DND-41 (cell line): ENCODE results near the gene SPTAN1.

Experiments used
- ATAC-seq: fragments of 200-7000 bp; cut with Tn5 transposase; 3 replicates; pipeline ENCODE4 v1.9.1; 2021; ENCODE audit warnings: low read depth; ENCODE audit not compliant: insufficient read depth
- DNase-seq: peaks from one replicate; pipeline ENCODE4 v3.0.0-alpha.2; 2020
- H2AFZ ChIP-seq: 2 replicates; pipeline ENCODE4 v1.6.0; 2012; ENCODE audit warnings: low read depth, low read length
- H3K27ac ChIP-seq: 2 replicates; pipeline ENCODE4 v1.5.1; 2012; ENCODE audit warnings: low read length, inconsistent platforms
- H3K27me3 ChIP-seq: fragments of 200-600 bp; sonication (generic); 2 replicates; pipeline ENCODE4 v1.6.0; 2012; ENCODE audit warnings: low read length, mild to moderate bottlenecking, inconsistent platforms; ENCODE audit not compliant: insufficient read depth, poor library complexity
- H3K36me3 ChIP-seq: 2 replicates; pipeline ENCODE4 v1.5.1; 2012; ENCODE audit warnings: low read length, inconsistent platforms; ENCODE audit not compliant: insufficient read depth
- H3K4me1 ChIP-seq: 2 replicates; pipeline ENCODE4 v1.5.1; 2012; ENCODE audit warnings: mild to moderate bottlenecking, low read length; ENCODE audit not compliant: insufficient read depth
- H3K4me2 ChIP-seq: 2 replicates; pipeline ENCODE4 v1.6.0; 2012; ENCODE audit warnings: mild to moderate bottlenecking, moderate library complexity, low read length, inconsistent platforms; ENCODE audit not compliant: insufficient read depth
- H3K4me3 ChIP-seq, 2 experiments: fragments of 200-600 bp in 1 of 2; shearing (Covaris generic) in 1 of 2; 2 replicates each; pipeline ENCODE4 v1.5.1; 2012 to 2016; ENCODE audit warnings: inconsistent platforms in 2 of 2, low read length in 2 of 2, mild to moderate bottlenecking in 2 of 2, low read depth in 1 of 2, moderate library complexity in 1 of 2
- H3K79me2 ChIP-seq: 2 replicates; pipeline ENCODE4 v1.6.0; 2012; ENCODE audit warnings: low read length, inconsistent platforms; ENCODE audit not compliant: insufficient read depth
- H3K9ac ChIP-seq: 2 replicates; pipeline ENCODE4 v1.6.0; 2012; ENCODE audit warnings: low read depth, mild to moderate bottlenecking, inconsistent platforms, low read length, moderate library complexity
- H3K9me3 ChIP-seq: 2 replicates; pipeline ENCODE4 v1.5.1; 2012; ENCODE audit warnings: low read length, moderate library complexity, mild to moderate bottlenecking, inconsistent platforms; ENCODE audit not compliant: insufficient read depth, severe bottlenecking
- H4K20me1 ChIP-seq: 2 replicates; pipeline ENCODE4 v1.6.0; 2012; ENCODE audit warnings: low read length; ENCODE audit not compliant: insufficient read depth
- EZH2 ChIP-seq: IDR thresholded peaks from 3 replicates; pipeline ENCODE4 v1.6.1; 2012; ENCODE audit warnings: borderline replicate concordance, low read depth, mild to moderate bottlenecking, moderate library complexity, low read length, inconsistent platforms; ENCODE audit not compliant: severe bottlenecking
- TF ChIP-seq, protein P1 (sequence below): IDR thresholded peaks from 2 replicates; pipeline ENCODE4 v1.5.1; 2012; ENCODE audit warnings: borderline replicate concordance, low read length, moderate library complexity, mild to moderate bottlenecking; ENCODE audit not compliant: poor library complexity, severe bottlenecking; ENCODE audit errors: extremely low read depth

Gene SPTAN1

DNA sequence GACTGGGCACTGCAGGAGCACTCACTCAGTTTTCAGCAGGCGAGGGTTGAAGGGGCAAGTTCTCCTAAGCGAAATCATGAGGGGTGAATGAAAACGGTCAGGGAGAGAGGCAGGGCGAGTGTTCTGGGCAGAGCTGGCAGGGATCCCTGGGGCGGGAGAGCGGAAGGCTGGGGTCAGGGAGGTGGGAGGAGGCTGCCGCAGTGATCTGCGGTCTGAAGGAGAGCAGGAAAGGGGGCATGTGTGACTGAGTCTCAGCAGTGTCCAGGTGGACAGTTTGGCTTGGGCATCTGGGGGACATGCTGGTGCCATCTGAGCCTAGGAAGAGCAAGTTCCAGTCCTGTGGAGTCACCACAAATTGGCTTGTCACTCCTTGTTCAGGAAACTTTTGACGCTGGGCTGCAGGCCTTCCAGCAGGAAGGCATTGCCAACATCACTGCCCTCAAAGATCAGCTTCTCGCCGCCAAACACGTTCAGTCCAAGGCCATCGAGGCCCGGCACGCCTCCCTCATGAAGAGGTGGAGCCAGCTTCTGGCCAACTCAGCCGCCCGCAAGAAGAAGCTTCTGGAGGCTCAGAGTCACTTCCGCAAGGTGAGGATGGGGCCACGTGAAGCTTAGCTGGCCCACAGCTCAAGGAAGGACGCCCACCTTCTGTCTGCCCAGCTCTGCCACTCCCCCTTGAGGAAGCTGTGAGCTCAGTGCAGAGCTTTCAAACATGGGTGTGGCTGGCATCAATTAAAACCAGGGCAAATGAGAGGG lies 73.2 kb downstream of the SPTAN1 start:
- H2AFZ ChIP-seq, result no peak overlapping the region
- H3K27ac ChIP-seq, result no peak overlapping the region
- DNase-seq (no peak), ATAC-seq (no peak)
- no peak overlapping the region for H3K4me3 ChIP-seq
- no peaks in the 10 kb centered on the region for H3K9me3 ChIP-seq
- H3K9ac ChIP-seq, result no peak overlapping the region
- H3K36me3 ChIP-seq, result peaks cover 91% of the 10 kb centered on the region
- TF ChIP-seq, protein P1, sequence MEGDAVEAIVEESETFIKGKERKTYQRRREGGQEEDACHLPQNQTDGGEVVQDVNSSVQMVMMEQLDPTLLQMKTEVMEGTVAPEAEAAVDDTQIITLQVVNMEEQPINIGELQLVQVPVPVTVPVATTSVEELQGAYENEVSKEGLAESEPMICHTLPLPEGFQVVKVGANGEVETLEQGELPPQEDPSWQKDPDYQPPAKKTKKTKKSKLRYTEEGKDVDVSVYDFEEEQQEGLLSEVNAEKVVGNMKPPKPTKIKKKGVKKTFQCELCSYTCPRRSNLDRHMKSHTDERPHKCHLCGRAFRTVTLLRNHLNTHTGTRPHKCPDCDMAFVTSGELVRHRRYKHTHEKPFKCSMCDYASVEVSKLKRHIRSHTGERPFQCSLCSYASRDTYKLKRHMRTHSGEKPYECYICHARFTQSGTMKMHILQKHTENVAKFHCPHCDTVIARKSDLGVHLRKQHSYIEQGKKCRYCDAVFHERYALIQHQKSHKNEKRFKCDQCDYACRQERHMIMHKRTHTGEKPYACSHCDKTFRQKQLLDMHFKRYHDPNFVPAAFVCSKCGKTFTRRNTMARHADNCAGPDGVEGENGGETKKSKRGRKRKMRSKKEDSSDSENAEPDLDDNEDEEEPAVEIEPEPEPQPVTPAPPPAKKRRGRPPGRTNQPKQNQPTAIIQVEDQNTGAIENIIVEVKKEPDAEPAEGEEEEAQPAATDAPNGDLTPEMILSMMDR, result peak; percentile 27
- TF ChIP-seq EZH2, result no peak
- H3K27me3 ChIP-seq, result no peaks in the 10 kb centered on the region
- no peaks in the 10 kb centered on the region for H3K4me1 ChIP-seq
- H4K20me1 ChIP-seq, result peaks cover 3% of the 10 kb centered on the region; the same call in 1 of the 2 replicates
- no peak overlapping the region for H3K4me2 ChIP-seq
- no peaks in the 10 kb centered on the region for H3K79me2 ChIP-seq

DNA sequence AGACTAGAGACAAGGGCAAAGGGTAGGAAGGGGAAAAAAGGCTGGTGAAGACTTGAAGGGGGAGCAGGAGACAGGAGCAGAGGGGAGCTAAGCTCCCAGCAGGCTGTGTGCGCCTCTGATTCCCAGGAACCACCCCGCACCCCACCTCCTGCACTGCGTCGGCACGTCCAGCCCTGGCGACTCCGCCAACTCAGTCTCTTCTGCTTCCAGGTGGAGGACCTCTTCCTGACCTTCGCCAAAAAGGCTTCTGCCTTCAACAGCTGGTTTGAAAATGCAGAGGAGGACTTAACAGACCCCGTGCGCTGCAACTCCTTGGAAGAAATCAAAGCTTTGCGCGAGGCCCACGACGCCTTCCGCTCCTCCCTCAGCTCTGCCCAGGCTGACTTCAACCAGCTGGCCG lies 73.8 kb downstream of the SPTAN1 start:
- Histone ChIP-seq H3K36me3 (peaks cover 87% of the 10 kb centered on the region), H3K79me2 (no peaks in the 10 kb centered on the region), H3K4me3 (no peak overlapping the region), H3K4me2 (no peak overlapping the region), H3K27ac (no peak overlapping the region), H3K9me3 (no peaks in the 10 kb centered on the region), H2AFZ (no peak overlapping the region), H3K4me1 (no peaks in the 10 kb centered on the region), H3K9ac (no peak overlapping the region), H3K27me3 (no peaks in the 10 kb centered on the region), H4K20me1 (peaks cover 3% of the 10 kb centered on the region; the same call in 1 of the 2 replicates)
- TF ChIP-seq, protein P1, result no peak
- no peak for TF ChIP-seq EZH2
- DNase-seq (no peak), ATAC-seq (no peak)

DNA sequence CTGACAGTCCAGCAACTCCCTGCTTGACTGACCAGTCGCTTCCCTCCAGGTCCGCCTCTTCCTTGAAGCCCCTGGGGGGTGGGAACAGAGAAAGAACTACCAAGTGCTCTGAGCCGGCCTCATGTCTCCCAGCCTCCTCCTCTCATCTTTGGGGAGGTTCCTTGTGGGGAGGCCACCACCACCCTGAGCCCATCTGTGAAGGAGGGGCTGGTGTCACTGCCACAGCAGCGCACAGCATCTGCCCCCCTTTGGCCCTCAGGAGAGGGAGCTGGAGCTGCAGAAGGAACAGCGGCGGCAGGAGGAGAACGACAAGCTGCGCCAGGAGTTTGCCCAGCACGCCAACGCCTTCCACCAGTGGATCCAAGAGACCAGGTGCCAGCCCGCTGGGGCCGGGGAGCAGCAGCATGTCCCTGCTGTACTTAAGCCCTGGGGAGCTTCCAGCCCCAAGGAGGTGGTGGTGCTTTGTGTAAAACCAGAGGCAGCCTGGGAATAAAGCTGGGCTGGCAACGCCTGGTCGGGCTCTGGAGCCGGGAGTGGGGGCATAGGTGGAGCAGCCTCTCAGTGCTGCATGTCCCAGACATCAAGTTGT lies 74.8 kb downstream of the SPTAN1 start:
- no peak overlapping the region for H3K9ac ChIP-seq
- no peaks in the 10 kb centered on the region for H3K27me3 ChIP-seq
- H3K9me3 ChIP-seq, result no peaks in the 10 kb centered on the region
- no peak overlapping the region for H3K4me2 ChIP-seq
- DNase-seq (no peak), ATAC-seq (no peak)
- H4K20me1 ChIP-seq, result peaks cover 3% of the 10 kb centered on the region; the same call in 1 of the 2 replicates
- H3K4me1 ChIP-seq, result no peaks in the 10 kb centered on the region
- no peak overlapping the region for H2AFZ ChIP-seq
- H3K4me3 ChIP-seq, result no peak overlapping the region
- H3K36me3 ChIP-seq, result peaks cover 87% of the 10 kb centered on the region
- H3K79me2 ChIP-seq, result no peaks in the 10 kb centered on the region
- TF ChIP-seq, protein P1, result no peak
- no peak overlapping the region for H3K27ac ChIP-seq
